H1 (cell line): Measurements from ENCODE around the gene FHAD1. TPM values are rescaled to one million over a fixed set of nuclear protein-coding genes. Genes with fewer than 3 reads are reported as not detected.

ENCODE experiments used
- CTCF ChIA-PET: fragments of 300-600 bp; sonication (Branson Sonifier 250); formaldehyde crosslinking; loops from one replicate; lab custom pipeline; 2021; ENCODE audit not compliant: partially characterized antibody; lab: Charles Lee
- POLR2A ChIA-PET: fragments of 300-600 bp; sonication (Branson Sonifier 250); formaldehyde crosslinking; loops from one replicate; lab custom pipeline; 2021; ENCODE audit warnings: inconsistent platforms; ENCODE audit not compliant: partially characterized antibody; lab: Charles Lee
- DNase-seq, 2 experiments: peaks; one replicate each; pipeline versions ENCODE4 v3.0.0 to v3.0.0-alpha.2; 2010 to 2022; ENCODE audit warnings: low spot score in 2 of 2, low read depth in 1 of 2, mixed read lengths in 1 of 2
- FAIRE-seq: peaks from 2 replicates; lab custom pipeline; 2011; peaks lifted over from hg19 to GRCh38; lab: Jason Lieb, UNC
- H2AFZ ChIP-seq: 2 replicates; pipeline ENCODE4 v1.8.1; 2012; ENCODE audit warnings: low read length, inconsistent platforms
- H2AK5ac ChIP-seq: 2 replicates; pipeline ENCODE4 v1.6.1; 2013; ENCODE audit warnings: low read depth, low read length
- H2BK120ac ChIP-seq: replicated peaks from 2 replicates; pipeline ENCODE3; 2013; ENCODE audit warnings: low read depth, low read length, inconsistent platforms
- H2BK12ac ChIP-seq: 2 replicates; pipeline ENCODE4 v1.6.1; 2013; ENCODE audit warnings: low read depth, low read length
- H2BK15ac ChIP-seq: 2 replicates; pipeline ENCODE4 v1.6.1; 2013; ENCODE audit warnings: low read length
- H2BK20ac ChIP-seq: 2 replicates; pipeline ENCODE4 v1.6.1; 2013; ENCODE audit warnings: low read length
- H2BK5ac ChIP-seq: 2 replicates; pipeline ENCODE4 v1.6.1; 2013; ENCODE audit warnings: low read depth, low read length
- H3K14ac ChIP-seq: 2 replicates; pipeline ENCODE4 v1.6.1; 2013; ENCODE audit warnings: inconsistent platforms; ENCODE audit not compliant: insufficient read length
- H3K18ac ChIP-seq: 2 replicates; pipeline ENCODE4 v1.6.1; 2013; ENCODE audit warnings: low read length; ENCODE audit errors: extremely low read depth
- H3K23ac ChIP-seq: 2 replicates; pipeline ENCODE4 v1.6.1; 2013; ENCODE audit warnings: inconsistent platforms; ENCODE audit not compliant: insufficient read length
- H3K23me2 ChIP-seq: 2 replicates; pipeline ENCODE4 v1.6.1; 2013; ENCODE audit warnings: low read depth, low read length
- H3K27ac ChIP-seq: 2 replicates; pipeline ENCODE4 v1.6.1; 2011; ENCODE audit warnings: low read depth, low read length, inconsistent platforms
- H3K27me3 ChIP-seq, 4 experiments: replicated peaks in 1 of 4; 1 replicate in 1 of 4; 2 replicates in 3 of 4; pipeline versions ENCODE4 v1.6.1 to v1.8.1; 2011 to 2013; ENCODE audit warnings: low read length in 3 of 4, mild to moderate bottlenecking in 3 of 4, inconsistent platforms in 2 of 4, mixed read lengths in 2 of 4, moderate library complexity in 1 of 4; ENCODE audit not compliant: control insufficient read depth in 3 of 4, insufficient read depth in 3 of 4; ENCODE audit errors: extremely low read depth in 1 of 4
- H3K36me3 ChIP-seq, 4 experiments: 2 replicates each; pipeline versions ENCODE4 v1.6.1 to v1.8.1; 2011 to 2013; ENCODE audit warnings: mild to moderate bottlenecking in 4 of 4, low read length in 3 of 4, moderate library complexity in 2 of 4, control low read depth in 1 of 4, inconsistent platforms in 1 of 4; ENCODE audit not compliant: insufficient read depth in 4 of 4, control insufficient read depth in 2 of 4
- H3K4ac ChIP-seq: replicated peaks from 2 replicates; pipeline ENCODE3; 2013; ENCODE audit warnings: low read length, low read depth, mixed read lengths, inconsistent platforms; ENCODE audit not compliant: insufficient read length
- H3K4me1 ChIP-seq, 4 experiments: replicated peaks in 1 of 4; 1 replicate in 1 of 4; 2 replicates in 3 of 4; pipeline versions ENCODE4 v1.6.1 to v1.8.1; 2011 to 2013; ENCODE audit warnings: low read length in 3 of 4, inconsistent platforms in 2 of 4, mixed read lengths in 1 of 4; ENCODE audit not compliant: insufficient read depth in 4 of 4, control insufficient read depth in 3 of 4
- H3K4me2 ChIP-seq, 2 experiments: 2 replicates each; pipeline versions ENCODE4 v1.6.1 to v1.8.1; 2011 to 2013; ENCODE audit warnings: low read depth in 2 of 2, low read length in 2 of 2, control low read depth in 1 of 2, inconsistent platforms in 1 of 2, mild to moderate bottlenecking in 1 of 2; ENCODE audit not compliant: insufficient read depth in 1 of 2
- H3K4me3 ChIP-seq, 4 experiments: fragments of 200-600, 300-600 bp in 1 of 4; sonication (generic), shearing (Covaris generic), sonication (Bioruptor Twin) in 1 of 4; 2 replicates each; pipeline versions ENCODE4 v1.5.1 to v1.8.1; 2011 to 2016; ENCODE audit warnings: low read length in 4 of 4, low read depth in 3 of 4, control low read depth in 2 of 4, inconsistent platforms in 2 of 4, mild to moderate bottlenecking in 2 of 4, mixed read lengths in 1 of 4, moderate library complexity in 1 of 4; ENCODE audit not compliant: insufficient read depth in 2 of 4; ENCODE audit errors: extremely low read depth in 1 of 4
- H3K56ac ChIP-seq: replicated peaks from 2 replicates; pipeline ENCODE3; 2013; ENCODE audit warnings: low read depth, mild to moderate bottlenecking, mixed read lengths, low read length, inconsistent platforms; ENCODE audit not compliant: insufficient read length
- H3K79me1 ChIP-seq: 2 replicates; pipeline ENCODE4 v1.6.1; 2013; ENCODE audit warnings: low read depth, low read length, control low read depth
- H3K79me2 ChIP-seq, 2 experiments: 2 replicates each; pipeline versions ENCODE4 v1.6.1 to v1.8.1; 2012 to 2013; ENCODE audit warnings: low read length in 2 of 2, mild to moderate bottlenecking in 2 of 2, inconsistent platforms in 1 of 2; ENCODE audit not compliant: insufficient read depth in 2 of 2, control insufficient read depth in 1 of 2
- H3K9ac ChIP-seq, 4 experiments: replicated peaks in 1 of 4; 1 replicate in 1 of 4; 2 replicates in 3 of 4; pipeline versions ENCODE4 v1.6.1 to v1.8.1; 2011 to 2013; ENCODE audit warnings: low read depth in 3 of 4, low read length in 3 of 4, control low read depth in 2 of 4, mild to moderate bottlenecking in 2 of 4, moderate library complexity in 2 of 4, inconsistent platforms in 1 of 4; ENCODE audit errors: extremely low read depth in 1 of 4
- H3K9me3 ChIP-seq, 2 experiments: 2 replicates each; pipeline versions ENCODE4 v1.6.1 to v1.8.1; 2012 to 2013; ENCODE audit warnings: mild to moderate bottlenecking in 2 of 2, moderate library complexity in 2 of 2, control low read depth in 1 of 2, inconsistent platforms in 1 of 2, low read depth in 1 of 2, low read length in 1 of 2, mixed read lengths in 1 of 2; ENCODE audit not compliant: insufficient read depth in 2 of 2
- H4K20me1 ChIP-seq, 2 experiments: replicated peaks in 1 of 2; 2 replicates each; pipeline versions ENCODE3 to v1.8.1; 2011 to 2013; ENCODE audit warnings: inconsistent platforms in 2 of 2, low read length in 2 of 2, mild to moderate bottlenecking in 1 of 2; ENCODE audit not compliant: insufficient read depth in 2 of 2, control insufficient read depth in 1 of 2
- H4K5ac ChIP-seq: 2 replicates; pipeline ENCODE4 v1.6.1; 2013; ENCODE audit warnings: low read length, low read depth, mixed read lengths, inconsistent platforms; ENCODE audit not compliant: insufficient read length
- H4K8ac ChIP-seq: 2 replicates; pipeline ENCODE4 v1.8.0; 2013; ENCODE audit warnings: mild to moderate bottlenecking, moderate library complexity, low read length, inconsistent platforms; ENCODE audit not compliant: insufficient read depth; ENCODE audit errors: extremely low read depth
- H4K91ac ChIP-seq: replicated peaks from 2 replicates; pipeline ENCODE3; 2013; ENCODE audit warnings: low read length, mixed read lengths, inconsistent platforms; ENCODE audit not compliant: insufficient read length
- ASH2L ChIP-seq: fragments of 200-600, 300-600 bp; sonication (generic); IDR thresholded peaks from one replicate; pipeline ENCODE4 v1.7.1; 2017; ENCODE audit warnings: low read length
- CBX5 ChIP-seq: fragments of 300-800, 300-1000 bp; sonication (generic); IDR thresholded peaks from 2 replicates; pipeline ENCODE4 v1.7.1; 2016; ENCODE audit warnings: antibody characterized with exemption, low read length, low read depth
- EP300 ChIP-seq, 2 experiments: IDR thresholded peaks; 1 replicate in 1 of 2; 2 replicates in 1 of 2; pipeline ENCODE4 v1.6.1; 2011 to 2012; ENCODE audit warnings: low read depth in 2 of 2, low read length in 2 of 2, mild to moderate bottlenecking in 2 of 2, borderline replicate concordance in 1 of 2, inconsistent platforms in 1 of 2, moderate library complexity in 1 of 2
- FOSL1 ChIP-seq: IDR thresholded peaks from 2 replicates; pipeline ENCODE4 v1.6.1; 2011; ENCODE audit warnings: mild to moderate bottlenecking, low read depth, low read length, moderate library complexity; ENCODE audit not compliant: insufficient read depth
- HDAC6 ChIP-seq: IDR thresholded peaks from one replicate; pipeline ENCODE4 v1.7.1; 2012; ENCODE audit warnings: low read depth, mild to moderate bottlenecking, inconsistent platforms, low read length, moderate library complexity
- JUN ChIP-seq: IDR thresholded peaks from 2 replicates; pipeline ENCODE4 v1.6.1; 2011; ENCODE audit warnings: low read depth, mild to moderate bottlenecking, improper control_type of control experiment, low read length
- NRF1 ChIP-seq: IDR thresholded peaks from 2 replicates; pipeline ENCODE4 v1.6.1; 2011; ENCODE audit warnings: mild to moderate bottlenecking, low read depth, low read length, improper control_type of control experiment
- POLR2A ChIP-seq, 2 experiments: IDR thresholded peaks; 1 replicate in 1 of 2; 2 replicates in 1 of 2; pipeline ENCODE4 v1.6.1; 2011; ENCODE audit warnings: low read depth in 2 of 2, low read length in 2 of 2, mild to moderate bottlenecking in 2 of 2; ENCODE audit errors: control extremely low read depth in 1 of 2
- RAD21 ChIP-seq, 2 experiments: IDR thresholded peaks in 1 of 2; conservative IDR thresholded peaks in 1 of 2; 2 replicates each; pipeline ENCODE4 v1.6.1; 2011; ENCODE audit warnings: low read depth in 2 of 2, low read length in 2 of 2, improper control_type of control experiment in 1 of 2, inconsistent platforms in 1 of 2, mild to moderate bottlenecking in 1 of 2, moderate library complexity in 1 of 2
- SIN3A ChIP-seq, 2 experiments: IDR thresholded peaks in 1 of 2; conservative IDR thresholded peaks in 1 of 2; 2 replicates each; pipeline ENCODE4 v1.6.1; 2011 to 2012; ENCODE audit warnings: low read length in 2 of 2, improper control_type of control experiment in 1 of 2, low read depth in 1 of 2, mild to moderate bottlenecking in 1 of 2
- TAF1 ChIP-seq: IDR thresholded peaks from 2 replicates; pipeline ENCODE4 v1.6.1; 2011; ENCODE audit warnings: mild to moderate bottlenecking, low read depth, low read length
- TCF12 ChIP-seq: IDR thresholded peaks from 2 replicates; pipeline ENCODE4 v1.6.1; 2011; ENCODE audit warnings: low read depth, mild to moderate bottlenecking, low read length
- ZNF274 ChIP-seq: IDR thresholded peaks from 2 replicates; pipeline ENCODE4 v1.7.0; 2012; ENCODE audit warnings: low read length, borderline replicate concordance; ENCODE audit errors: extremely low read depth
- WGBS, 2 experiments: shearing (Covaris generic) in 1 of 2; methylation state at CpG; one replicate each; pipeline versions ENCODE4 v1.1.6 to v1.1.7; 2013 to 2015; ENCODE audit warnings: low lambda C conversion rate in 2 of 2, mixed read lengths in 2 of 2, inconsistent platforms in 1 of 2, low coverage in 1 of 2, missing lambda C conversion rate in 1 of 2; ENCODE audit not compliant: insufficient replicate concordance in 2 of 2, insufficient coverage in 1 of 2, insufficient read length in 1 of 2; ENCODE audit errors: extremely low coverage in 1 of 2, missing lambda C conversion rate in 1 of 2; 5-methylcytosine and 5-hydroxymethylcytosine counted together
- polyA plus RNA-seq, 7 experiments: library from polyadenylated mRNA; depleted of rRNA in 3 of 7; stranded (reverse) in 5 of 7; unstranded in 2 of 7; fragments of >200 nt in 5 of 7; fragments of 200-250 nt in 2 of 7; gene quantifications; 1 replicate in 5 of 7; 2 replicates in 1 of 7; 4 replicates in 1 of 7; pipeline versions ENCODE4 v1.2.1 to v1.2.3, GENCODE V29; 2011 to 2013; ENCODE audit warnings: missing spikeins in 2 of 7, mixed read lengths in 2 of 7
- total RNA-seq: library from RNA; stranded (reverse); fragmentation: NEBNext Ultra II Directional; extraction: Animal tissue kit (Norgen Biotek cat#: 25700); gene quantifications from 2 replicates; pipeline ENCODE4 v1.2.1, GENCODE V29; 2021

FHAD1 gene
- total and polyA plus RNA-seq, 2 of the 8 experiments (the other 6 are each of a cell fraction or from before 2014, with no cell fraction given), result 0.39 to 0.69 TPM

- Histone ChIP-seq H3K27ac (no peak overlapping the region), H4K20me1 (peaks cover 0 to 1% of the 10 kb centered on the region in 2 experiments), H3K79me2 (no peaks in the 10 kb centered on the region), H3K23me2 (peaks cover 5% of the 10 kb centered on the region; the same call in 1 of the 2 replicates), H2AK5ac (no peak overlapping the region), H2AFZ (no peak overlapping the region), H2BK5ac (no peak overlapping the region), H4K5ac (no peak overlapping the region), H2BK20ac (no peak overlapping the region), H3K14ac (no peak overlapping the region), H3K79me1 (no peaks in the 10 kb centered on the region), H3K4me1 (no peaks in the 10 kb centered on the region; a peak in 1 of 7 replicates), H3K9me3 (peaks cover 4 to 7% of the 10 kb centered on the region in 2 experiments; a peak in 1 of 4 replicates), H3K4me3 (no peak overlapping the region), H3K18ac (no peak overlapping the region), H3K9ac (no peak overlapping the region), H2BK120ac (no peak overlapping the region), H3K4ac (no peak overlapping the region), H3K36me3 (no peaks in the 10 kb centered on the region), H3K4me2 (no peak overlapping the region), H2BK15ac (no peak overlapping the region), H4K91ac (no peak overlapping the region), H4K8ac (no peak overlapping the region), H3K27me3 (no peaks in the 10 kb centered on the region; a peak in 1 of 7 replicates), H2BK12ac (no peak overlapping the region), H3K56ac (no peak overlapping the region), H3K23ac (no peak overlapping the region)
- ChIA-PET POLR2A (no interaction called here), CTCF (interaction anchor here (0.9 to 4.1 kb wide), 3 partner anchors 8 to 126 kb away, joined by 3 to 24 read pairs (median 5); no protein-coding TSS in a partner anchor)
- FAIRE-seq, result no peak
- 88% methylated on average over 13 of the region's 13 CpGs; no CpG with 5 or more reads in 1 of the 2 experiments for WGBS, 2 experiments
- no peak for DNase-seq
- TF ChIP-seq NRF1 (no peak), ZNF274 (no peak), RAD21 (IDR thresholded peaks at IDR 0.05 in 1 of 2, conservative IDR thresholded peaks at IDR 0.05 in 1 of 2; ENCODE audit: low read depth in 2 of 2, low read length in 2 of 2) (no peak), TAF1 (no peak), ASH2L (no peak), CBX5 (no peak), HDAC6 (no peak), JUN (no peak), FOSL1 (no peak), POLR2A (IDR thresholded peaks at IDR 0.05; ENCODE audit: control extremely low read depth in 1 of 2, low read depth in 2 of 2, low read length in 2 of 2) (no peak), SIN3A (conservative IDR thresholded peaks at IDR 0.05 in 1 of 2, IDR thresholded peaks at IDR 0.05 in 1 of 2; ENCODE audit: low read depth in 1 of 2, low read length in 2 of 2) (no peak), EP300 (IDR thresholded peaks at IDR 0.05; ENCODE audit: borderline replicate concordance in 1 of 2, low read depth in 2 of 2, low read length in 2 of 2) (no peak), TCF12 (no peak)
Observed at GRCh38 chr1:15311122-15311822, 64.2 kb downstream of the FHAD1 start.
